ENCODE measurements around the gene CCN5.

DNA sequence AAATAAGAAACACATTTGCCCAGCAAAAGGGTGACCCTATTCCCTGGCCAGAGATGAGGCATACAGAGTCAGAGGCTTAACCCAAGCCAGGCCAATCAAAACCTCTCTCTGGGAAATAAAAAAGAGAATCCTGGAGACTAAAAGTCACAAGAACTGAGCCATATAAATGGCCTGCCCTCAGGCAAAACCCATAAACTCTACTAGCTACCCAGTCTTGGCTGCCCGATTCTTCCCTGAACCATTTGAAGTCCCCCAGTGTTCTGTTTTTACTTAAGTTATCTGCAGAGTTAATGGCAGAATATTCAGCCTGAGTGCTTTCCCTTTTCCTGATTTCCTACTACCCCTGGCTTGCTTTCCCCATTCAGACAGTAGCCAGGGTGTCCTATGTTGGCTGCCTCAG lies 44.4 kb downstream of the CCN5 start:
- TF ChIP-seq, protein P1, sequence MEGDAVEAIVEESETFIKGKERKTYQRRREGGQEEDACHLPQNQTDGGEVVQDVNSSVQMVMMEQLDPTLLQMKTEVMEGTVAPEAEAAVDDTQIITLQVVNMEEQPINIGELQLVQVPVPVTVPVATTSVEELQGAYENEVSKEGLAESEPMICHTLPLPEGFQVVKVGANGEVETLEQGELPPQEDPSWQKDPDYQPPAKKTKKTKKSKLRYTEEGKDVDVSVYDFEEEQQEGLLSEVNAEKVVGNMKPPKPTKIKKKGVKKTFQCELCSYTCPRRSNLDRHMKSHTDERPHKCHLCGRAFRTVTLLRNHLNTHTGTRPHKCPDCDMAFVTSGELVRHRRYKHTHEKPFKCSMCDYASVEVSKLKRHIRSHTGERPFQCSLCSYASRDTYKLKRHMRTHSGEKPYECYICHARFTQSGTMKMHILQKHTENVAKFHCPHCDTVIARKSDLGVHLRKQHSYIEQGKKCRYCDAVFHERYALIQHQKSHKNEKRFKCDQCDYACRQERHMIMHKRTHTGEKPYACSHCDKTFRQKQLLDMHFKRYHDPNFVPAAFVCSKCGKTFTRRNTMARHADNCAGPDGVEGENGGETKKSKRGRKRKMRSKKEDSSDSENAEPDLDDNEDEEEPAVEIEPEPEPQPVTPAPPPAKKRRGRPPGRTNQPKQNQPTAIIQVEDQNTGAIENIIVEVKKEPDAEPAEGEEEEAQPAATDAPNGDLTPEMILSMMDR (IDR thresholded peaks at IDR 0.05), result no peak
- TF ChIP-seq POLR2A (IDR thresholded peaks at IDR 0.05), result no peak
